WI38 (cell line): ENCODE measurements around the gene GPR17.

Experiments used
- H3K4me3 ChIP-seq: 2 replicates; pipeline ENCODE4 v1.5.1; 2011; ENCODE audit warnings: low read depth, mild to moderate bottlenecking, control low read depth, low read length
- CTCF ChIP-seq: IDR thresholded peaks from 2 replicates; pipeline ENCODE4 v1.5.1; 2012; ENCODE audit warnings: low read depth, mild to moderate bottlenecking, control low read depth, low read length

GPR17 gene

GRCh38 chr2:127645026-127645394, 943 bp upstream of the GPR17 start:
- TF ChIP-seq CTCF = no peak
- H3K4me3 ChIP-seq = no peak overlapping the region

- H3K4me3 ChIP-seq = no peak overlapping the region
- no peak for TF ChIP-seq CTCF
Observed at GRCh38 chr2:127646487-127647241, 711 bp downstream of the GPR17 start.

- H3K4me3 ChIP-seq = no peak overlapping the region
- TF ChIP-seq CTCF = no peak
Observed at GRCh38 chr2:127647242-127648190, 1.6 kb downstream of the GPR17 start.

GRCh38 chr2:127648321-127648720, 2.4 kb downstream of the GPR17 start:
- H3K4me3 ChIP-seq = no peak overlapping the region
- TF ChIP-seq CTCF = no peak

- H3K4me3 ChIP-seq = no peak overlapping the region
- no peak for TF ChIP-seq CTCF
Observed at GRCh38 chr2:127649100-127649611, 3.2 kb downstream of the GPR17 start.

GRCh38 chr2:127649684-127650040, 3.7 kb downstream of the GPR17 start:
- no peak overlapping the region for H3K4me3 ChIP-seq
- TF ChIP-seq CTCF = peak; percentile 74
